Neural progenitor cell (in vitro differentiated cells): ENCODE data around the gene RPSA. TPM values are rescaled to one million over a fixed set of nuclear protein-coding genes. Genes with fewer than 3 reads are reported as not detected.
A peak's percentile ranks its signal among the peaks of the same experiment; 100 is the strongest.

ENCODE experiments used
- DNase-seq: peaks from one replicate; pipeline ENCODE4 v3.0.0-alpha.2; 2016; ENCODE audit warnings: low spot score
- H2AFZ ChIP-seq: fragments of 200-600 bp; sonication (generic); replicated peaks from 2 replicates; pipeline ENCODE4 v1.6.1; 2016; ENCODE audit warnings: antibody characterized with exemption
- H3F3A ChIP-seq: fragments of 200-600 bp; sonication (generic); 2 replicates; pipeline ENCODE4 v1.6.1; 2016; ENCODE audit warnings: antibody characterized with exemption, low read depth
- H3K27ac ChIP-seq: fragments of 200-600 bp; sonication (generic); 2 replicates; pipeline ENCODE4 v1.5.1; 2016; ENCODE audit warnings: mild to moderate bottlenecking
- H3K27me3 ChIP-seq: fragments of 200-600 bp; sonication (generic); 2 replicates; pipeline ENCODE4 v1.6.1; 2016; ENCODE audit warnings: mild to moderate bottlenecking, moderate library complexity
- H3K36me3 ChIP-seq: fragments of 200-600 bp; sonication (generic); 2 replicates; pipeline ENCODE4 v1.5.1; 2016
- H3K4me1 ChIP-seq: fragments of 200-600 bp; sonication (generic); 2 replicates; pipeline ENCODE4 v1.6.1; 2016; ENCODE audit warnings: mixed run types
- H3K4me2 ChIP-seq: fragments of 200-600 bp; sonication (generic); 2 replicates; pipeline ENCODE4 v1.6.1; 2016
- H3K4me3 ChIP-seq: fragments of 200-600 bp; sonication (generic); 2 replicates; pipeline ENCODE4 v1.5.1; 2016
- H3K79me2 ChIP-seq: fragments of 200-600 bp; sonication (generic); 2 replicates; pipeline ENCODE4 v1.6.1; 2016; ENCODE audit warnings: low read depth
- H3K9ac ChIP-seq: fragments of 200-600 bp; sonication (generic); 2 replicates; pipeline ENCODE4 v1.6.1; 2016
- H3K9me3 ChIP-seq: fragments of 200-600 bp; sonication (generic); 2 replicates; pipeline ENCODE4 v1.5.1; 2016; ENCODE audit warnings: low read depth
- H4K20me1 ChIP-seq: fragments of 200-600 bp; sonication (generic); 2 replicates; pipeline ENCODE4 v1.6.1; 2016; ENCODE audit warnings: low read depth
- H3K27ac Mint-ChIP-seq: 3 replicates; pipeline ENCODE4 v1.8.0; 2021; ENCODE audit warnings: mixed read lengths
- H3K27me3 Mint-ChIP-seq: 2 replicates; pipeline ENCODE4 v1.8.0; 2022; ENCODE audit warnings: low read depth, mild to moderate bottlenecking, inconsistent platforms, moderate library complexity, mixed read lengths; ENCODE audit not compliant: insufficient read depth
- H3K36me3 Mint-ChIP-seq: 3 replicates; pipeline ENCODE4 v1.8.0; 2021; ENCODE audit warnings: mixed read lengths
- H3K4me1 Mint-ChIP-seq: 3 replicates; pipeline ENCODE4 v1.8.0; 2021; ENCODE audit warnings: mixed read lengths
- H3K4me3 Mint-ChIP-seq: 3 replicates; pipeline ENCODE4 v1.8.0; 2021; ENCODE audit warnings: mild to moderate bottlenecking, moderate library complexity, mixed read lengths
- H3K9me3 Mint-ChIP-seq: 3 replicates; pipeline ENCODE4 v1.8.0; 2020; ENCODE audit warnings: mixed read lengths
- EZH2 ChIP-seq: fragments of 200-600 bp; sonication (generic); IDR thresholded peaks from 2 replicates; pipeline ENCODE4 v1.6.1; 2017; ENCODE audit warnings: antibody characterized with exemption, mild to moderate bottlenecking, moderate library complexity
- EZH2phosphoT487 ChIP-seq: fragments of 200-600 bp; sonication (generic); IDR thresholded peaks from 2 replicates; pipeline ENCODE4 v1.6.1; 2017; ENCODE audit warnings: antibody characterized with exemption
- total RNA-seq: library from RNA; depleted of rRNA; stranded (reverse); fragments of >200 nt; gene quantifications from 2 replicates; pipeline ENCODE4 v1.2.3, GENCODE V29; 2015; ENCODE audit warnings: low replicate concordance
- TF ChIP-seq, protein P1 (sequence below): fragments of 200-600 bp; sonication (generic); IDR thresholded peaks from 2 replicates; pipeline ENCODE4 v1.5.1; 2017; ENCODE audit warnings: antibody characterized with exemption, mild to moderate bottlenecking

Gene RPSA
- total RNA-seq, 1 donor from 2014 or later: 2,504 TPM

- no peaks in the 10 kb centered on the region for H3K27me3 ChIP-seq
- no peaks in the 10 kb centered on the region for H3K4me1 ChIP-seq
- H3K27me3 Mint-ChIP-seq: peaks cover 6% of the 10 kb centered on the region
- peaks cover 4% of the 10 kb centered on the region for H4K20me1 ChIP-seq
- H3K27ac ChIP-seq: no peak overlapping the region
- peaks cover 10% of the 10 kb centered on the region for H3K79me2 ChIP-seq
- H3K9me3 Mint-ChIP-seq: no peaks in the 10 kb centered on the region
- H3K36me3 ChIP-seq: no peaks in the 10 kb centered on the region
- no peak overlapping the region for H3K27ac Mint-ChIP-seq
- peaks cover 8% of the 10 kb centered on the region for H3F3A ChIP-seq
- H3K4me2 ChIP-seq: no peak overlapping the region
- H3K4me3 Mint-ChIP-seq: no peak overlapping the region
- peaks cover 9% of the 10 kb centered on the region for H3K4me1 Mint-ChIP-seq
- TF ChIP-seq EZH2phosphoT487: no peak
- TF ChIP-seq, protein P1, sequence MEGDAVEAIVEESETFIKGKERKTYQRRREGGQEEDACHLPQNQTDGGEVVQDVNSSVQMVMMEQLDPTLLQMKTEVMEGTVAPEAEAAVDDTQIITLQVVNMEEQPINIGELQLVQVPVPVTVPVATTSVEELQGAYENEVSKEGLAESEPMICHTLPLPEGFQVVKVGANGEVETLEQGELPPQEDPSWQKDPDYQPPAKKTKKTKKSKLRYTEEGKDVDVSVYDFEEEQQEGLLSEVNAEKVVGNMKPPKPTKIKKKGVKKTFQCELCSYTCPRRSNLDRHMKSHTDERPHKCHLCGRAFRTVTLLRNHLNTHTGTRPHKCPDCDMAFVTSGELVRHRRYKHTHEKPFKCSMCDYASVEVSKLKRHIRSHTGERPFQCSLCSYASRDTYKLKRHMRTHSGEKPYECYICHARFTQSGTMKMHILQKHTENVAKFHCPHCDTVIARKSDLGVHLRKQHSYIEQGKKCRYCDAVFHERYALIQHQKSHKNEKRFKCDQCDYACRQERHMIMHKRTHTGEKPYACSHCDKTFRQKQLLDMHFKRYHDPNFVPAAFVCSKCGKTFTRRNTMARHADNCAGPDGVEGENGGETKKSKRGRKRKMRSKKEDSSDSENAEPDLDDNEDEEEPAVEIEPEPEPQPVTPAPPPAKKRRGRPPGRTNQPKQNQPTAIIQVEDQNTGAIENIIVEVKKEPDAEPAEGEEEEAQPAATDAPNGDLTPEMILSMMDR: no peak
- TF ChIP-seq EZH2: no peak
- no peak for DNase-seq
- H3K9me3 ChIP-seq: no peaks in the 10 kb centered on the region
- no peaks in the 10 kb centered on the region for H3K36me3 Mint-ChIP-seq
- H2AFZ ChIP-seq: no peak overlapping the region
- H3K4me3 ChIP-seq: no peak overlapping the region
- no peak overlapping the region for H3K9ac ChIP-seq
Observed at GRCh38 chr3:39379778-39380155, 26.8 kb upstream of the RPSA start.

GRCh38 chr3:39381432-39381831 is 25.1 kb upstream of the RPSA start:
- H3K27ac Mint-ChIP-seq: no peak overlapping the region
- no peaks in the 10 kb centered on the region for H3K36me3 Mint-ChIP-seq
- no peak overlapping the region for H3K27ac ChIP-seq
- peaks cover 16% of the 10 kb centered on the region for H3K4me1 Mint-ChIP-seq
- H3K79me2 ChIP-seq: peaks cover 27% of the 10 kb centered on the region
- H3K4me3 Mint-ChIP-seq: peak overlapping the region; percentile 24
- no peak overlapping the region for H3K9ac ChIP-seq
- no peaks in the 10 kb centered on the region for H3K4me1 ChIP-seq
- H3K4me3 ChIP-seq: no peak overlapping the region
- H3K27me3 Mint-ChIP-seq: peaks cover 4% of the 10 kb centered on the region
- H3K27me3 ChIP-seq: no peaks in the 10 kb centered on the region
- H3K4me2 ChIP-seq: no peak overlapping the region
- no peak for DNase-seq
- peaks cover 20% of the 10 kb centered on the region for H4K20me1 ChIP-seq
- no peaks in the 10 kb centered on the region for H3K36me3 ChIP-seq
- H3K9me3 ChIP-seq: no peaks in the 10 kb centered on the region
- no peaks in the 10 kb centered on the region for H3K9me3 Mint-ChIP-seq
- no peak for TF ChIP-seq EZH2
- TF ChIP-seq, protein P1: no peak
- TF ChIP-seq EZH2phosphoT487: no peak
- no peak overlapping the region for H2AFZ ChIP-seq
- H3F3A ChIP-seq: peaks cover 8% of the 10 kb centered on the region

- TF ChIP-seq EZH2: no peak
- no peak for TF ChIP-seq EZH2phosphoT487
- TF ChIP-seq, protein P1: peak; percentile 36
- H3K4me3 Mint-ChIP-seq: peak within 1 kb of the TSS; percentile 99
Observed at GRCh38 chr3:39383045-39383880, 23.3 kb upstream of the RPSA start, which contains the start of gene SLC25A38. Gene SLC25A38, plus strand, starts transcription at chr3:39383370. Its CDS starts 355 bp downstream, at chr3:39383725.

More at GRCh38 chr3:39383045-39383880, 23.3 kb upstream of the RPSA start, which contains the start of gene SLC25A38:
- Histone ChIP-seq H3K79me2 (peaks cover 45% of the 10 kb centered on the region), H3K27ac (peak within 1 kb of the TSS; percentile 80), H3F3A (peaks cover 8% of the 10 kb centered on the region), H3K4me2 (peak within 1 kb of the TSS; percentile 84), H3K4me3 (peak within 1 kb of the TSS; percentile 83), H3K36me3 (no peaks in the 10 kb centered on the region), H2AFZ (peak within 1 kb of the TSS; percentile 92), H4K20me1 (peaks cover 39% of the 10 kb centered on the region), H3K9me3 (no peaks in the 10 kb centered on the region), H3K9ac (peak within 1 kb of the TSS; percentile 68), H3K27me3 (no peaks in the 10 kb centered on the region), H3K4me1 (no peaks in the 10 kb centered on the region)
- peak within 1 kb of the TSS; percentile 83 for H3K27ac Mint-ChIP-seq
- peaks cover 14% of the 10 kb centered on the region for H3K4me1 Mint-ChIP-seq
- peaks cover 4% of the 10 kb centered on the region for H3K27me3 Mint-ChIP-seq
- H3K9me3 Mint-ChIP-seq: no peaks in the 10 kb centered on the region
- DNase-seq: peak; percentile 93
- no peaks in the 10 kb centered on the region for H3K36me3 Mint-ChIP-seq
